NT2/D1 (cell line): ENCODE data around the gene TRAF7.
A peak's percentile ranks its signal among the peaks of the same experiment; 100 is the strongest.
"Not testable (repeated sequence)": the region's sequence is repeated elsewhere in the genome, so short reads cannot be mapped to it uniquely, and the experiment has no call there.

Experiments used
- DNase-seq: peaks from one replicate; pipeline ENCODE4 v3.0.0-alpha.2; 2011; ENCODE audit warnings: low read depth, low spot score
- H3K27me3 ChIP-seq: 2 replicates; pipeline ENCODE4 v1.6.0; 2011; ENCODE audit warnings: mild to moderate bottlenecking; ENCODE audit not compliant: insufficient read length, insufficient read depth
- H3K36me3 ChIP-seq: 2 replicates; pipeline ENCODE4 v1.6.1; 2011; ENCODE audit warnings: mild to moderate bottlenecking, low read length, mixed read lengths; ENCODE audit not compliant: insufficient read depth, insufficient read length
- H3K4me1 ChIP-seq: 2 replicates; pipeline ENCODE4 v1.5.1; 2011; ENCODE audit not compliant: insufficient read depth, insufficient read length
- H3K4me3 ChIP-seq: 2 replicates; pipeline ENCODE4 v1.5.1; 2011; ENCODE audit warnings: low read depth; ENCODE audit not compliant: insufficient read length
- H3K9ac ChIP-seq: 2 replicates; pipeline ENCODE4 v1.6.0; 2011; ENCODE audit warnings: low read depth; ENCODE audit not compliant: insufficient read length
- H3K9me3 ChIP-seq: 2 replicates; pipeline ENCODE4 v1.5.1; 2011; ENCODE audit warnings: mild to moderate bottlenecking, low read length; ENCODE audit not compliant: insufficient read depth
- SUZ12 ChIP-seq: IDR thresholded peaks from 2 replicates; pipeline ENCODE4 v1.6.1; 2011; ENCODE audit not compliant: insufficient read length, insufficient read depth; ENCODE audit errors: extremely low read depth
- YY1 ChIP-seq: IDR thresholded peaks from 2 replicates; pipeline ENCODE4 v1.6.1; 2011; ENCODE audit not compliant: insufficient read length, insufficient read depth
- ZNF274 ChIP-seq: IDR thresholded peaks from 2 replicates; pipeline ENCODE4 v1.6.1; 2011; ENCODE audit warnings: mild to moderate bottlenecking, low read depth, low read length

The TRAF7 gene

GRCh38 chr16:2196162-2196980, 40.8 kb downstream of the TRAF7 start, which contains the start of gene CASKIN1:
Gene CASKIN1 (minus strand): TSS chr16:2196605. CDS start chr16:2196432, 173 bp downstream.
- Histone ChIP-seq H3K4me1 (peaks cover 22% of the 10 kb centered on the region), H3K4me3 (peak within 1 kb of the TSS; percentile 38), H3K9ac (peak within 1 kb of the TSS; percentile 69), H3K27me3 (peaks cover 46% of the 10 kb centered on the region), H3K9me3 (0 out of 2 replicates have a peak, but pooled peaks cover 5% of the 10 kb centered on the region), H3K36me3 (no peaks in the 10 kb centered on the region)
- TF ChIP-seq ZNF274 (no peak), YY1 (no peak), SUZ12 (peak; percentile 20)
- DNase-seq: no peak

GRCh38 chr16:2196981-2197511, 41.5 kb downstream of the TRAF7 start:
- H3K4me1 ChIP-seq: peaks cover 19% of the 10 kb centered on the region
- H3K36me3 ChIP-seq: no peaks in the 10 kb centered on the region
- TF ChIP-seq YY1: no peak
- no peak for TF ChIP-seq SUZ12
- TF ChIP-seq ZNF274: no peak
- 0 out of 2 replicates have a peak, but pooled peaks cover 5% of the 10 kb centered on the region for H3K9me3 ChIP-seq
- H3K9ac ChIP-seq: peak overlapping the region; percentile 61
- peak overlapping the region; percentile 21 for H3K4me3 ChIP-seq
- H3K27me3 ChIP-seq: peaks cover 46% of the 10 kb centered on the region
- DNase-seq: no peak

- peaks cover 19% of the 10 kb centered on the region for H3K4me1 ChIP-seq
Measured at GRCh38 chr16:2197765-2198164, 42.2 kb downstream of the TRAF7 start.

GRCh38 chr16:2198283-2198682, 42.7 kb downstream of the TRAF7 start:
- no peak for TF ChIP-seq YY1
- no peak for TF ChIP-seq ZNF274

More at GRCh38 chr16:2197765-2198164, 42.2 kb downstream of the TRAF7 start:
- DNase-seq: no peak
- H3K9ac ChIP-seq: no peak overlapping the region
- peaks cover 46% of the 10 kb centered on the region for H3K27me3 ChIP-seq
- TF ChIP-seq ZNF274 (no peak), SUZ12 (no peak), YY1 (no peak)
- H3K4me3 ChIP-seq: no peak overlapping the region
- H3K9me3 ChIP-seq: 0 out of 2 replicates have a peak, but pooled peaks cover 5% of the 10 kb centered on the region
- no peaks in the 10 kb centered on the region for H3K36me3 ChIP-seq

GRCh38 chr16:2199095-2199494, 43.5 kb downstream of the TRAF7 start:
- Histone ChIP-seq H3K36me3 (no peaks in the 10 kb centered on the region), H3K4me1 (peaks cover 19% of the 10 kb centered on the region), H3K27me3 (peaks cover 45% of the 10 kb centered on the region), H3K9ac (peak overlapping the region; percentile 21), H3K9me3 (0 out of 2 replicates have a peak, but pooled peaks cover 5% of the 10 kb centered on the region), H3K4me3 (no peak overlapping the region)
- DNase-seq: no peak
- TF ChIP-seq SUZ12 (no peak), YY1 (no peak)

More at GRCh38 chr16:2198283-2198682, 42.7 kb downstream of the TRAF7 start:
- H3K4me3 ChIP-seq: no peak overlapping the region
- peaks cover 19% of the 10 kb centered on the region for H3K4me1 ChIP-seq
- 0 out of 2 replicates have a peak, but pooled peaks cover 5% of the 10 kb centered on the region for H3K9me3 ChIP-seq
- no peak overlapping the region for H3K9ac ChIP-seq
- peaks cover 46% of the 10 kb centered on the region for H3K27me3 ChIP-seq
- DNase-seq: no peak
- no peaks in the 10 kb centered on the region for H3K36me3 ChIP-seq

- Histone ChIP-seq H3K9me3 (0 out of 2 replicates have a peak, but pooled peaks cover 5% of the 10 kb centered on the region), H3K36me3 (no peaks in the 10 kb centered on the region), H3K4me1 (peaks cover 16% of the 10 kb centered on the region), H3K4me3 (no peak overlapping the region), H3K9ac (peak overlapping the region; percentile 21), H3K27me3 (peaks cover 39% of the 10 kb centered on the region)
- no peak for DNase-seq
- TF ChIP-seq ZNF274 (no peak), SUZ12 (no peak), YY1 (no peak)
Measured at GRCh38 chr16:2199621-2200139, 44.1 kb downstream of the TRAF7 start.

GRCh38 chr16:2200313-2200712, 44.7 kb downstream of the TRAF7 start:
- Histone ChIP-seq H3K27me3 (peaks cover 33% of the 10 kb centered on the region), H3K9me3 (0 out of 2 replicates have a peak, but pooled peaks cover 5% of the 10 kb centered on the region), H3K9ac (no peak overlapping the region), H3K36me3 (no peaks in the 10 kb centered on the region), H3K4me3 (no peak overlapping the region), H3K4me1 (peaks cover 10% of the 10 kb centered on the region)
- DNase-seq: no peak
- TF ChIP-seq SUZ12 (no peak), ZNF274 (no peak), YY1 (no peak)

GRCh38 chr16:2203119-2203688, 47.6 kb downstream of the TRAF7 start:
- not testable (repeated sequence) for H3K4me1 ChIP-seq, H3K4me3 ChIP-seq, H3K9ac ChIP-seq, DNase-seq, H3K9me3 ChIP-seq
- H3K27me3 ChIP-seq: peaks cover 11% of the 10 kb centered on the region
- peaks cover 23% of the 10 kb centered on the region for H3K36me3 ChIP-seq
